HG03439 (cell line): ENCODE measurements around the gene KCNK16.

Experiments
- ATAC-seq: cut with Tn5 transposase; IDR thresholded peaks from one replicate; pipeline ENCODE4 v1.9.1; 2021; ENCODE audit warnings: mild to moderate bottlenecking, moderate library complexity; ENCODE audit not compliant: unreplicated experiment

Gene KCNK16

DNA sequence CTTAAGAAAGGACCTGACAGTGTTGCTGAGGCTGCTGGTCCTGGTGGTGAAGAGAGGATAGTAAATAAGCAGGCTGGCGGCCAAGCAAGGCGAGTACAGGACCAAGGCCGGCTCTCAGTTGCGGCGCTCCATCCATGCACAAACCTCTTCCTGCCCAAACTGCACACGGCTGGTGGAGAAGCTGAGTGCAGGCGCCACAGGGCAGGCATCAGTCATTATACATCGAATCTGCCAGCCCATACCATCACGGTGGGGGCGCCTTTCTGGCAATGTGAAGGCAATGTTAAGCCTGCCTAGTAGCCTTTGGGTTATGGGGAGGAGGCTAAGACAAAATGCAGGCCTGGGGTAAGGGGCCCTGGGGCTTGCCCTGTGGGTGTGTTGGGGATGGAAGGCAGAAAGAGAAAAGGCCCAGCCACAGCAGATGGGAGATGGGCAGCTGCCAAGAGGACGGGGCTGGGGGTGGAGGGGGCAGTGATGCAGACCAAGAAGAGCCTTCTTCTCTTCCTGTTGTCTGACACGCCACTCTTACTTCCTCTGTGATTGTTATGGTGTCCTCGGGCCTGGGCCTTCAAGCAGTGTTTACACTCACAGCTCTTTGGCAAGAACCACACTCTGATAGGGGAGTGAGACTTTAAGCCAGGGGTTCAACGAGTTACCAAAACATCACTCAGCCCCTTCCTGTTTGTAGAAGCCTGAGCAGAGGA, 20.3 kb upstream of the KCNK16 start:
- ATAC-seq = no peak

DNA sequence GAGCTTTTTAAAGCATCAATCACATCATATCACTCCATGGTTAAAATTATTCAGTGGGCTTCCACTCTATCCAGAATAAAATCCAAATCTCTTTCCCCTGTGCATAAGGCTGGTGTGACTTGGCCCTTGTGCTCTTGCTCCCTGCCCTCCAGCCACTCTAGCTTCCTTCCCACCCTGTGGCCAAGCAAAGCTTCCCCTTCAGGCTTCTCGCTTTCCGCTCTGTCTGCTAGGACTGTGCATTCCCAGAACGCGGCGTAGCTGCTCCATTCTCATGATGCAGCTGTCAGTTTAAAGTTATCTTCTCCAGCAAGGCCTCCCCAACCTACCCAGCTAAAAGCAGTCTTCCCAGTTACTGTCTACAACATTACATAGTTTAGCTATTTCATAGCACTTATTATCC, 19.4 kb upstream of the KCNK16 start:
- no peak for ATAC-seq

DNA sequence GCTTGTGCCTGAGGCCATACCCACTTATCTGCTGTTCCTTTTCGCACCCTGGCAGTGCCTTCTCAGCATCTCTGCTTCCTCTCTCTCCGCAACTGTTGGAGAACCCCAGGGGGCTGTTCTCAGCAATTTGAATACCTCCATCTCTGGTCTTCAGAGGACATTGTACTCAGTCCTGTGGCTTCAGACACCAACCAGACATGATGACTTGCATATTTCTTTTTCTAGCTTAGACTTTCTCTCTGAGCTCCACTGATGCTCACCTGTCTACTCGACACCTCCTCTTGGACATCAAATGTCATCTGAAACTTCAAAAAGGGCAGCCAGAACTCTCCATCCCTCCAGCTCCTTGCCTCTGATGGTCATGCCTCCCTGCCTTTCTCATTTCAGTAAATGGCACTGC, 18.9 kb upstream of the KCNK16 start:
- no peak for ATAC-seq

DNA sequence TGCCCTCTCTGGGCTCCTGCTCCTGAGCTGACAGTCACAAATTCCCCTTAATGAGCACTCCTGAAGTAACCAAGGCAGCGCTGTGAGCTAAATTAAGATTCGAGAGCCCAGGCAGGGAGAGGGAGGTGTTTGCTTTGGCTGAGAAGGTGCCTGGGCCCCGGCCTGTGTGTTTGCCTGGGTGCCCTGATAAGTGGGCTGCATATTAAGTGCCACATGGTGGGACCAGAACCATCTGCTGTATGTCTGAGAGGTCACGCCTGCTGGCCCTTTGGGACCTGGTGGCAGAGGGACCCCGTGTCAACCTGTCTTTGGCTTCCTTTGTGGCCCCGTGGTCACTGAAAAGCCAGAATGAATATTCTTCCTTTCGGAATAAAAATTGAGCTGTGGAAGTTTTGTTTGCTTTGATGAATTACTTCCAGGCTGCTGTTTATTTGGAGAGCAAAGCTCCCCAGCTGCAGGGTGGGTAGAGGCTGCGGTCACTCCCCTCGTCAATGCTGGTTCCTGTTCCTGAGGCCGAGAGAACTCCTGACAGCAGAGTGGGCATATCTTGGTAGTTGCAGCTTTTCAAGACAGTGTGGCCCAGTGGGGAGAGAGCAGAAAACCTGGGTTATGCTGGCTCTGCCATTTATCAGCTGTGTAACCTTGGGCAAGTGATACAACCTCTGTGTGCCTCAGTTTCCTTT, 17.5 kb upstream of the KCNK16 start:
- ATAC-seq = no peak

DNA sequence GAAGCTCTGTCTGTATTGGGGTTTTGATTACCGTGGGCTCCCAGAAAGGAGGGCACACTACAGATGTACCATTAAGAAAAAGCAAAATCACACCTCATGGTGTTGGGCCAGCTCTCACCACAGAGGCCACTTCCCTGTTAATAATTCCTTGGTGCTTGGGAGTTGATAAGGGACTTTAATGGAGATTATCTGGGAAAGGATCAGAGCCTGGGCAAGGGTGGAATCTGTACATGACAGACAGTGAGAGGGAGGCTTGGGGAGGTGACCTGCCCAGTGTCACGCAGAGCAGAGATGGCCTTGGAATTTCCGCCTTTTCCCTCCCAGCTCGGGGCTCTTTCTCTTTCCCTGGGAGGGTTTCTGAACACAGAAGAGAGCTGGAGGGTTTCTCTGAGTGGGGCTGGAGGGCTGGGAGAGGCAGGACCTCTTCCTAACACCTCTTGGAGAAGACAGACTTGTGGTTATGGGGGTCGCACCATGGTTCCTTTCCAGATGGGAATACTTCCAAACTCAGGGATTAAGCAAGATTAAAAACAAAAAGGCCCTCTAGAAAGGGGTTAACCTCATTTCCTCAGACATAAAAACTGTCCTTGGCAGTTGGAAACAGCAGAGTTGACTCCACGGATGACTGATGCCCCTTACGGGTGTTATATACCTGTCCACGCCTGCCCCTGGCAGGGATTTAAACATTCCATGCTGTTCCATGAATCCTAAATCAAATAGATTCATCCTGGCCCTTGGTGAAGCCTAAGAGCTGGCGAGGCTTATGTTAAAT, 16.8 kb upstream of the KCNK16 start:
- ATAC-seq = no peak

DNA sequence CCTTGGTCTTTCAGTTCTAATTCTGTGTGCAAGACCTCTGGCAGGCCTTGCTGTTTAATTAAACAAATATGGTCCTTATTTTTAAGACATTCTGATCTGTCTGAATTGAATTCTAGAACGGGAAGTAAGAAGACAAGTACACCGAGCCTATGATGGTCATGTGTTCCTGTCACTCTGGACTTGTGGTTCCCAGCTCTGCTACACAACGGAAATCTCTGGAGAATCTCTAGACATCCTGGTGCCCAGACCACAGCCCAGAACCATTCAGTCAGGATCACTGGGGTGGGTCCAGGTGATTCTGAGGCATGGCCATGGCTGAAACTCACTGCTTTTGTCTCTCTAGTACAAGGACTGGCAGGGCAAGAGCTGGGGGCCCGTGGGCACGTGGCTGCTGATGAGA, 15.9 kb upstream of the KCNK16 start:
- no peak for ATAC-seq

DNA sequence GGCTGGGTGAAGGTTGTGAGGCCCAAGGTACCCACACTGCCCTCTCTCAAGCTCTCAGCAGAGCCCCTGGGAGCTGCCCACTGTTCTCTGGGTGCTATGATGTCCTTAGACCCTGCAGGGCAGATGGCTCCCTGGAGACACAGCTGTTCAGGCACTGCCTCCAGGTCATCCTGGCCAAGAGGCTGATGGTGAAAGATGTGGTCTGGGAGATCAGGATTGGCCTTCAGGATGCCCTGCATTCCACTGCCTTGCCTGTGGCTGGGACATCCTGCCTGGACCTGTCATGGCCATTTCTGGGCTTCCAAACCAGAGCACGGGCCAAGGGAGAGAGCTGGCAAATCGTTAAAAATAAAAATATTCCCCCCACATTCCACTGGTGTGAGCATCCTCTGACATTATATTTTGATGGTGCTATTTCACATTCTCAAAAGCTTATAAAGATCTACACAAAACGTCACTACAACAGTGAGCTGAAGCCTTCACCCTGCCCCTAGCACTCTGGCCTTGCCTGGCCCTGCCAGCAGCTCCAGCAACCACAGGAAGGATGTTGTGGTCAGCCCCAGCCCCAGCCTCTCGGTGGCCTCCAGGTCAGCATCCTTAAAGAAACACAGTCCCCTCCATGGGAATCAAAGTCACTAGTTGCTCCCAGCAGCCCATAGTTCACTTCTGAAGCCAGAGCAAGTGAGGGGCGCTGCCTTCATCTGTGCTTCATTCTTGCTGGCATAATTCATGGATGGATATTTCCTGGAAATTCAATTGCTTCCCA, 13.5 kb upstream of the KCNK16 start:
- ATAC-seq = no peak

DNA sequence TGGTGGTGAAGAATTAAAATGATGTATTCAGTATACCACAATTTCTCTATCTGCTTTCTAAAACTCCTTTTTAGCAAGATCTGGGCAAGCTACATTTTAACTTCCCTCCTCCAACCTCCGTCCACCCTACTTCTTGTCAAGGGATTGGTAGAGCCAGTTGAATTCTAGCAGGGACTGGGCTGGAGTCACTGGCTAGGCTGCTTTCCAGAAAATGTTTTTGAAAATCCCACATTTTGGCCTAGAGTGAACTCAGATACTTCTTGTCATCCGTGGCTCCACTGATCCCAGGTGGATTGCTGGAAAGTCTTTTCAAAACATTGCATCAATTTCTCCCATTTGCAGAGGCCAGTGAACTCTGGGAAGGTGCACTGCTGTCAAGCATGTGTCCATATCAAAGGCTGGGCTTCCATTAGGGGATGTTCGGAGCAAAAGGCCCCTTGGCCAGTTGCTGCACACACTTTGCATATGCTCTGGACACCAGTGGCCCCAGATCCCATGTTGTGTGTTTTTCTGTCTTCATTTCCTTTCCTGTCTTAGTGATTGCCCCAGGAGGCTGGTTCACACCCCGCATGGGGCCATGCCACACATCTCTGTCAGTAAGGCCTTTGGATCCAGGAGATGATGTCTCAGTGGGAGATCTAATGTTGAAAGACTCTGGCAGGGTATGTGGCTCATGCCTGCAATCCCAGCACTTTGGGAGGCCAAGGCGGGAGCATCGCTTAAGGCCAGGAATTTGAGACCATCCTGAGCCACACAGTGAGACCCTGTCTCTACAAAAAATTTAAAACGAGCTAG, 11.3 kb upstream of the KCNK16 start:
- no peak for ATAC-seq

DNA sequence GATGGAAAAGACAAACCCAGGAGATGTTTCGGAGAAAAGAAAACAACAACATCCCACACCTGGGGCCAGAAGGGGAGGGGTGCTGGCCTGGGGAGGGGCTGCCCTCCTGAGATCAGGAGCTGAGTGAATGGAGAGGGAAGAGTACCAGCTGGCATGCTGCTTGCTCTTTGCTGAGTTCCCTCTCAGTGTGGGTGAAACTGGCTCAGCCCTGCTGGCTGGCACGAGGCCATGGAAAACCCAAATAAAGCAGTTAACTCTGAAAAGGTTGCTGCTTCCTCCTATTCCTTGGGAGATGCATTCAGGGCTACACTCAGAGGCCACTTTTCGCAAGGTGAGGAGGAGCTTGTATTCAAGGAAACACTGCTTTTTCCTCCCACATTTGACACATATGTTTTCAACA, 8.0 kb upstream of the KCNK16 start:
- ATAC-seq = no peak

DNA sequence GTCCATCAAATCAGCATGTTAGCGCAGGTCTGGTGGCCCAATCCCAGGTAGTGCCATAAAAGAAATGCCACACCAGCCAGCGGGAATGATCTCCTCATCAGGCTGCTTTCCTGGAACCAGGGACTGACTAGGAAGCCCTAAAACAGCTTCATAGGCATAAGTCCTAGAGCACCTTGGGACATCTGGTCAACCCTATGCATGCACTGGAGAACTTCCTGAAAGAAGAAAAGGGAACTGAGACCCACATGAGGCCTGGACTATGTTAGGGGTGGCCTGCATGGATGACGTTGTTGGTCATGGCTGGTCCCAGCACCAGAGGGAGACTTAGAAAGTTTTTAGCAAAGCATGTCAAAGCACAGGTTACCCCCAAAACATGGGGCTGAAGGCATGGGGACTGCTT, 7.6 kb upstream of the KCNK16 start:
- no peak for ATAC-seq

DNA sequence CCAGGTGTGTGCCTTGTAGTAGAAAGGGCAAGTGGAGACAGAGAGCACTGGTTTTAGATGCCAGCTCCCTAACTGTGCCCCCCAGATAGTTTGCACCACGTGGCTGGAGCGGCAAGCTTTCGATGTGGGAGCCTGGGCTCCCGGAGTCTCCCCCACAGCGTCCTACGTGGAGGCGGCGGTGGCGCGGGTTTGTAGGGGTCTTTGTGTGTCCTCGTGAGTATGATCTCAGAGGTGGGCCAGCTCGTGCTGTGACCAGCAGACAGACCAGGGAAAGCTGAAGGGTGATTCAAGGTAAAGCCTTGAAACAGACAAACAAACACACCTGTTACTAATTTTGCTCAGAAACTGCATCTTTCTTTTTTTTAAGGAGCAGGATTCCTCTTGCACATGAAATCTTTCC, 5.6 kb upstream of the KCNK16 start:
- ATAC-seq = no peak

DNA sequence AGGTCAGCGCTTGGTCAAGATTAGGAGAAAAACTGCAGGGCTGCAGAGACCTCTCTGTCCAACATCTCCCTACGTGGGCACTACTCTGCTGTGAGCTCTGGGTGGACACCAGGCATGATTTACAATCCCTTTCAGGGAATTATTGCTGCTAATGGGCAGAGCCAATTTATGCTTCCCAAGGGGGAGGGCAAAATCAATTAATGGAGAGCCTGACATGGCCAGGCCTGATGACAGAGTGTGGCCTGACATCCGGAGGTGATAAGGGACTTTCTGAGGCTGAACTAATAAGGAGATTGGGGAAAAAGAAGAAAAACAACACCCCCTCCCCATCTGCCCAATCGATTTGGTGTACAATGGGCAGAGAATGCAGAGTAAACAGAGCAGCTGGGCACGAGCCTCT, 5.0 kb upstream of the KCNK16 start:
- ATAC-seq = no peak

DNA sequence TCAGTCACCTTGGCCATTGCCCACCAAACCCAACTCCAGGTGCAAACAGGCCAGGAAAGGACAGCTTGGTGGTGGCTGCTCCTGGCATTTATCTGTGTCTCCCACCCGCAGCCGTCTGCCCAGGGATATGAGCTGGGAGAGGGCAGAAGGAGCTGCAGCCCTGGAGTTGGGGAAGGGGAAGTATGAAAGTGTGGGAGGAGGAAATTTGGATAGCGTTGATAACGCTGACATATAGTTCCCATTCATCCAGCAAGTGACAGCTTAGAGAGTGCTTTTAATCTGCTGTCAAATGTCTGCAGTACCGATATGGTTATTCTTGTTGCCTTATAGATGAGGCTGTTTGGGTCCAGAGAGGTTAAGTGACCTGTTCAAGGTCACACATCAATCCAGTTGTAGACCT, 741 bp downstream of the KCNK16 start:
- no peak for ATAC-seq

DNA sequence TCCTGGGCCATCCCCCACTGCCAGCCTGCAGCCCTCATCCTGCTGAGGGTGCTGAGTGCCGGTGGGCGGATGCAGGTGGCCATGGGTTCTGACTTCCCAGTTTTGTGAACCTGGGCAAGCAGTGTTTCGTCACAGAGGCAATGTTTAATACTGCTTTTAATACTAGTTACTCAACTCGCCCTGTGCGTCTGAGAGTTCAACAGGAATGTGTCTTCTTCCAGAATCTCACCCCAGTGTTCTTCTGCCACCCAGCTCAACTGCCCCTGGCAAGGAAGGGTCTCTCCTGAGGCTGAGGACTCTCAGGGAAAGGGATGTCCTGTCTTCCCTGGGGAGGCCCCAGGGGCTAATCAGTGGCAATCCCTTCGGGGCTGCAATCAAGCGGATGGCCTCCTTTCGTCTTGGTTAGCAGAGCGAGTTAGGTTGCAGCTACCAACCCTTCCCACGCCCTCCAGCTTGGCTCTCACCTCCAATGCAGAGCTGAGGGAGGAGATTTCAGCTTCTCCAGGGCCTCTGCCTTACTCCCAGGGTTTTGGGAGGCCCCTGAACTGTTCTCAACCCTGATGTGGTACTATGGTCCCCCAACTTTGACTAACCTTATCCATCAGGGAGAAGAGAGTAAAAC, 2.0 kb downstream of the KCNK16 start:
- no peak for ATAC-seq

DNA sequence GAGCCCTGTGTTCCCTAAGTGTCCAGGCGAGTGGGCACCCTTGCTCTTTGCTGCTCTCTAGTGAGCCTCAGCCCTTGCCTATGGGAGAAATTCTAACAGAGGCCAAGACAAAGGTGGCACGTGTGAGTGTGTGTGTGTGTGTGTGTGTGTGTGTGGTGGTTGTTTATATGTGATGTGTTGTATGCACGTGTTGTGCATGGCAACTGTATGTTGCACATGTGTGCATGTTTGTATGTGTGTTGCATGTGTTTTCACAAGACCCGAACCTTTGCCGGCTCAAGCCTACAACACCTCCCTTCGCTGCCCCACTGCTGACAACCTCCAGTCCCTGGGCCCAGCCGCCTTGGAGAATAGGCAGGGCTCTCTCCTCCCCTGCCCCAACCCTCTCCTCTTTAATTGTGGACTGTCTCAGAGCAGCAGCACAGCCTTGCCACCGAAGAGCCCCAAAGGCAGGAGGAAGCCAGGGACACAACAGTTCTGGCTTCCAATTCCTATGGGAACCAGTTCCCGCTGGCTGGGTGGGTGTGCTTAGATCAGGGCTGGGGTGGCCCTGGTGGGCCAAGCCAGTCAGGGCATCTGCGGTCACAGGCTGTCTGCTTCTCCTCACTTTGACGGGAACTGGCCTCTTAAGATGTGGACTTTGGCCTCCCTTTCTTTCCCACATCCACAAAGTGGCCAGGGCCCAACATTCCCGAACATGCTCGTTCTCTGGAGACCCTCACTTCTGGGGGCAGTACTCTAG, 2.7 kb downstream of the KCNK16 start:
- no peak for ATAC-seq

DNA sequence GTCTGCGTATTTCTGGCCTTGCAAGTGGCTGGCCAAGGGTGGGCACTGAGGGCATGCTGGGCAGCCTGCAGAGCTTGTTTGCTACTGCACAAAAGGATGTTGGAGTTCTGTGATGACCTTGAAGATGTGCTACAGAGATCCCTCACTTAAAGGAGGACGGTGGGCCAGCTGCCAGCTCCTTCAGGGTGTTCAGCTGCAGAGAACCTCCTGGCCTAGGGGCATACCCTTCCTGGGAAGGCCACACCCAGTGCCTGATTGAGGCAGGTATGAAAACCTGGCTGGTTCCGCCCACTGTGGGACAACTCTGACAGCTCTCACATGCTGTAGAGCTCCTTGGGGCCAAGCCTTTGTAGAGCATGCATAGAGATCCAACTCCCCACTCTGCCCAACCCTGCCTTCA, 5.2 kb downstream of the KCNK16 start:
- no peak for ATAC-seq

DNA sequence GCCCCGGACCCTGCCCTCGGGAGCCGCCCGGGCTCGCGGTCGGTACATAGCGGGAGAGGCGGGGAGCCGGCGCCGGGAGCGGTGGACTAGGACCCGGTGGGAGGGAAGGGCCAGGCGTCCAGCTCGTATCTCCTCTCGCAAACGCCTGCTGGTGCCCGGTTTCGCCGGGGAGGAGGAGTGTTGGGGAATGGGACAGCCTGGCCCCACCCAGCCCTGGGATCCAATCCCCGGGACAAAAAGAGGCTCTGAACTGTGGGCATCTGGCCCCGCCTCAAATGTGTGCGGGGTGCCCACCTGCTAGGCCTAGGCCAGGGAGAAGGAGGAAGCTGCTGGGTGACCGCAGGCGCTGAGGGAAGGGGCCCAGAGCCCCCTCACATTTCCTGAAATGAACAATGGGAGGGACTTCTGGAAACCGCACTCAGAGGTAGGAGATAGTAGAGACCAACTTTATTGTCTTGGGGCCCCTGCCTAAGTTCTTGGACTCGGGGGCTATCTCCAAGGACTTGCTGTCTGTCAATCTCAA, 8.2 kb downstream of the KCNK16 start, which contains the start of gene KCNK17:
Gene KCNK17, minus strand, starts transcription at position 147 of the 523 bp plus-strand sequence. Its CDS starts 99 bp downstream, at position 48.
- no peak for ATAC-seq

DNA sequence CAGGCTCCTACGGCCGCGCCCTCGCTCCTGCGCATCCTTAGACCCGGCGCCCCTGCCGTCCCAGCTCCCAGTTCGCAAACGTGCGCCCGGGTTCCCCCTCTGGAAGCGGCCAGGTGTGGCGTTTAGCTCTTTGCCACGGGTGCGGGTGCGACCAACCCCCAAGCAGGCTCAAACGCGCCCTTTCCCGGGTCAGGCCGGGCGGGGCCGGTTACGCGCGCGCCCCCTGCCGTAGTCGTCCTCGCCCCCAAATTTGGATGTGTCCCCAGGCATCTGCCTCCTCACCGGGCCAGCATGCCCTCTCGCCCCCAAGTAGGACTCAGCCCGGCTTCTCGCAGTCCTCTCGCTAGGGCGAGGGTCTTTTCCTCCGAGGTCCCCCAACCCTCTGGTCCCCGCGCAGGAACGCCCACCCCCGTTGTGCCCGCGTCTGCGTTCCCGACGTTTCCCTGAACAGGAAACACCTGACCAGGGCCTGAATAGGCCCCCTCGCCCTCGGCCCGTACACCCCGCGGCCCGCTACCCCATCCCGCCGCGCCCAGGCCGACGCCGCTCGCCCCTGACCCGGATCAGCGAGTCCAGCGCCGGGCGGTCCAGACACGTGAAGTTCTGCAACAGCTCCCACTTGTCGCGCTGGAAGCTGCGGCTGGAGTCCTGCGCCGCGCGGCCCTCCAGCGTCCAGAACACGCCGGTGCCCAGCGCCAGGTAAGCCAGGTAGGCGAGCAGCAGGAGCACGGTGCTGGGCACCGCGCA, 8.8 kb downstream of the KCNK16 start:
- ATAC-seq = no peak
